ENCODE measurements around the gene ZNF813. TPM values are rescaled to one million over a fixed set of nuclear protein-coding genes. Genes with fewer than 3 reads are reported as not detected.
"Not testable (repeated sequence)": the region's sequence is repeated elsewhere in the genome, so short reads cannot be mapped to it uniquely, and the experiment has no call there.

The ZNF813 gene
- total RNA-seq, 1 experiment from 2014 or later: 9.6 TPM

- intact Hi-C loops (cut with micrococcal nuclease; ENCODE audit: unreplicated experiment) (loop anchor here (5.0 kb wide), 1 partner anchor 84 kb away; no protein-coding TSS in a partner anchor), in situ Hi-C loops (cut with HindIII; ENCODE audit: low pct_unique_long_range_greater_than_20kb, low sequenced_read_pairs) (no loop called here)
- ChIA-PET CTCF (no interaction called here), POLR2A (no interaction called here)
- no peaks in the 10 kb centered on the region for H3K36me3 ChIP-seq (ENCODE audit: control insufficient read depth, insufficient read depth, low read length)
- no peak for ATAC-seq
- no peak overlapping the region for H3K4me3 ChIP-seq (ENCODE audit: low read depth in 2 of 2, low read length in 2 of 2)
- DNase-seq (ENCODE audit: low read depth, low spot score): no peak
- H3K4me1 ChIP-seq (ENCODE audit: control insufficient read depth, insufficient read depth, low read length): peaks cover 3% of the 10 kb centered on the region; the same call in 1 of the 2 replicates
- TF ChIP-seq SIN3A (IDR thresholded peaks at IDR 0.05; ENCODE audit: borderline replicate concordance, insufficient read depth, low read depth, low read length): no peak
- no peak for TF ChIP-seq TCF7L2 (IDR thresholded peaks at IDR 0.05; ENCODE audit: low read depth, low read length)
- TF ChIP-seq POLR2AphosphoS5 (IDR thresholded peaks at IDR 0.05; ENCODE audit: low read depth, low read length): no peak
- no peak for TF ChIP-seq REST (IDR thresholded peaks at IDR 0.05; ENCODE audit: insufficient read depth in 1 of 2, low read depth in 2 of 2, low read length in 1 of 2)
- TF ChIP-seq CTCF (IDR thresholded peaks at IDR 0.05): no peak
- no TSS peak for BruUV-seq (replicated peaks)
- H3K9me3 ChIP-seq (ENCODE audit: control insufficient read depth, insufficient read depth, low read depth, low read length): no peaks in the 10 kb centered on the region
- no peak overlapping the region for H3K27ac ChIP-seq (ENCODE audit: low read length)
- no peaks in the 10 kb centered on the region for H3K27me3 ChIP-seq (ENCODE audit: control insufficient read depth, insufficient read depth, low read length)
Measured at GRCh38 chr19:53511357-53511756, 43.8 kb downstream of the ZNF813 start.

- Histone ChIP-seq H3K4me3 (ENCODE audit: low read depth in 2 of 2, low read length in 2 of 2) (no peak overlapping the region), H3K36me3 (ENCODE audit: control insufficient read depth, insufficient read depth, low read length) (no peaks in the 10 kb centered on the region), H3K9me3 (ENCODE audit: control insufficient read depth, insufficient read depth, low read depth, low read length) (no peaks in the 10 kb centered on the region), H3K27me3 (ENCODE audit: control insufficient read depth, insufficient read depth, low read length) (no peaks in the 10 kb centered on the region), H3K4me1 (ENCODE audit: control insufficient read depth, insufficient read depth, low read length) (peaks cover 3% of the 10 kb centered on the region; the same call in 1 of the 2 replicates), H3K27ac (ENCODE audit: low read length) (no peak overlapping the region)
- ChIA-PET POLR2A (no interaction called here), CTCF (interaction anchor here (0.8 kb wide), 1 partner anchor 316 kb away, joined by 3 read pairs; no protein-coding TSS in a partner anchor)
- BruUV-seq (replicated peaks): no TSS peak
- in situ Hi-C loops (cut with HindIII; ENCODE audit: low pct_unique_long_range_greater_than_20kb, low sequenced_read_pairs): no loop called here
- DNase-seq (ENCODE audit: low read depth, low spot score) (peak; percentile 20), ATAC-seq (peak; percentile 97)
- intact Hi-C loops (cut with micrococcal nuclease; ENCODE audit: unreplicated experiment): loop anchor here (5.0 kb wide), 1 partner anchor 85 kb away; no protein-coding TSS in a partner anchor
- TF ChIP-seq POLR2AphosphoS5 (IDR thresholded peaks at IDR 0.05; ENCODE audit: low read depth, low read length) (no peak), SIN3A (IDR thresholded peaks at IDR 0.05; ENCODE audit: borderline replicate concordance, insufficient read depth, low read depth, low read length) (no peak), REST (IDR thresholded peaks at IDR 0.05; ENCODE audit: insufficient read depth in 1 of 2, low read depth in 2 of 2, low read length in 1 of 2) (no peak), CTCF (IDR thresholded peaks at IDR 0.05) (peak; percentile 95)
Measured at GRCh38 chr19:53511933-53512374, 44.4 kb downstream of the ZNF813 start.

GRCh38 chr19:53515047-53515446, 47.5 kb downstream of the ZNF813 start:
- ATAC-seq; in situ Hi-C loops (cut with HindIII; ENCODE audit: low pct_unique_long_range_greater_than_20kb, low sequenced_read_pairs); H3K36me3 ChIP-seq (ENCODE audit: control insufficient read depth, insufficient read depth, low read length); H3K27me3 ChIP-seq (ENCODE audit: control insufficient read depth, insufficient read depth, low read length); H3K4me3 ChIP-seq (ENCODE audit: low read depth in 2 of 2, low read length in 2 of 2); BruUV-seq (replicated peaks); H3K4me1 ChIP-seq (ENCODE audit: control insufficient read depth, insufficient read depth, low read length); H3K9me3 ChIP-seq (ENCODE audit: control insufficient read depth, insufficient read depth, low read depth, low read length); H3K27ac ChIP-seq (ENCODE audit: low read length); DNase-seq (ENCODE audit: low read depth, low spot score); intact Hi-C loops (cut with micrococcal nuclease; ENCODE audit: unreplicated experiment): not testable (repeated sequence)
- POLR2A ChIA-PET: interaction anchor here (0.7 kb wide), 1 partner anchor 917 kb away, joined by 3 read pairs; no protein-coding TSS in a partner anchor
- CTCF ChIA-PET: interaction anchor here (1.5 kb wide), 1 partner anchor 90 kb away, joined by 4 read pairs; no protein-coding TSS in a partner anchor

Data from Panc1 (cell line).